Activated T-cell treated with anti-CD3 and anti-CD28 coated beads, Interleukin-2, amount 50 U/mL, for 1 hour (primary cell): Measurements from ENCODE around the gene UNC79.
"Not testable (repeated sequence)": the region's sequence is repeated elsewhere in the genome, so short reads cannot be mapped to it uniquely, and the experiment has no call there.

Experiments
- DNase-seq: peaks from one replicate; pipeline ENCODE4 v3.0.0-alpha.2; 2020

UNC79 gene

DNA sequence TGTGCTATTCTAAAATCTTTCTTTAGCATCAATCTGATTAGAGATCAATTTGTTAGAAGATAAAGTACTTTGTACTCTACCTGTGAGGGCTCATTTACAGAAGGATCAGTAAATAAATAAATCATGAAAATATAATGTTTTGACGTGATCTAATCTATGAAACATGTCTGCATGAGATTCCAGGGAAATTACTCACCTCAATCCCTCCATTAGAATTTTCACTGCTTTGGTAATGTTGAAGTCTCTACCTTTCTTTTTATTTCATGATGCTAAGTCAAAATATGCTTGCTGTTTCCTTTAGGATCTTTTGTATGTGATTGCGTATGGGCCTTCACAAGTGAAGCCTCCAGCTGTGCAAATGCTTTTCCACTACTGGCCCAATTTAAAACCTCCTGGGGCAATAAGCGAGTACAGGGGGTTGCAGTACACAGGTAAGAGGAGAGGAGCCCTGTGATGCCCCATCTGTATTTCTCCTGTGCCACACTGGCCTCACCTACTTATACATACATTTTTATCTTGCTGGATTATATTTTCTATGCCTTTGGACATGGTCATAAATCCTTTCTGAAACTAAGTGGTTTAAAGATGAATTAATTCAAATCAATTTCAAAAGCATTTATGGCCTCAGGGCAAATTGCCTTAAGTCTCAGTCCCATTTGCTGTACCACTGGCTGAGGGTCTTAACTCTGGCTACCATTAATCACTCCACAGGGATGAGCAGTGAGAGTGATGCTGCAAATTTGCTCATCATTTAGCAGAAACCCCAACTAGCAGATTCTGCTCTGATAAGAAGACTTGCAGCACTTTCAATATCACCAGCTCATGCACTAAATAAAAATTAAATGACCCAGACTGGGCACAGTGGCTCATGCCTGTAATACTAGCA, 66.4 kb downstream of the UNC79 start:
- DNase-seq = no peak

DNA sequence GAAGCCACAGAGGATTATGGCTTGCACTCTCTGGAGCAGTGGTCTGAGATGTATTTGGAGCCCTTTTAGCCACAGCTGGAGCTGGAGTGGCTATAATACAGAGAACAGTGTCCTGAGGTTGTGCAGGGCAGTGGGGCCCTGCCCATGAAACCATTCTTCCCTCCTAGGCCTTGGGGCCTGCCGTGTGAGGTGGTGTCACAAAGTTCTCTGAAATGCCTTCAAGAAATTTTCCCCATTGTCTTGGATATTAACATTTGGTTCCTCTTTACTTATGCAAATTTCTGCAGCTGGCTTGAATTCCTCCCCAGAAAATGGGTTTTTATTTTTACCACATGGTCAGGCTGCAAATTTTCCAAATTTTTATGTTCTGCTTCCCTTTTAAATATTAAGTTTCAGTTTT, 79.3 kb downstream of the UNC79 start:
- DNase-seq = no peak

DNA sequence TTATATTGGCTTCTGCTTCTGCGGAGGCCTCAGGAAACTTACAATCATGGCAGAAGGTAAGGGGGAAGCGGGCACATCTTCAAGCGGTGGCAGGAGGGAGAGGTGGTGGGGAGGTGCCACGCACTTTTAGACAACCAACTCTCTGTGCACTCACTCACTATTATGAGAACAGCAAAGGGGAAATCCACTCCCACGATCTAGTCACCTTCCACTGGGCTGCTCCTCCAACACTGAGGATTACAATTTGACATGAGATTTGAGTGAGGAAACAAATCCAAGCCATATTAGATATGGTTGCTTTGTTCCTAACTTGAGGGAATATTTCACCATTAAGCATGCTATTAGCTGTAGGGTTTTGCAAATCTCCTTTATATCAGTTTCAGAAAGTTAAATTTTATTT, 80.3 kb downstream of the UNC79 start:
- no peak for DNase-seq

DNA sequence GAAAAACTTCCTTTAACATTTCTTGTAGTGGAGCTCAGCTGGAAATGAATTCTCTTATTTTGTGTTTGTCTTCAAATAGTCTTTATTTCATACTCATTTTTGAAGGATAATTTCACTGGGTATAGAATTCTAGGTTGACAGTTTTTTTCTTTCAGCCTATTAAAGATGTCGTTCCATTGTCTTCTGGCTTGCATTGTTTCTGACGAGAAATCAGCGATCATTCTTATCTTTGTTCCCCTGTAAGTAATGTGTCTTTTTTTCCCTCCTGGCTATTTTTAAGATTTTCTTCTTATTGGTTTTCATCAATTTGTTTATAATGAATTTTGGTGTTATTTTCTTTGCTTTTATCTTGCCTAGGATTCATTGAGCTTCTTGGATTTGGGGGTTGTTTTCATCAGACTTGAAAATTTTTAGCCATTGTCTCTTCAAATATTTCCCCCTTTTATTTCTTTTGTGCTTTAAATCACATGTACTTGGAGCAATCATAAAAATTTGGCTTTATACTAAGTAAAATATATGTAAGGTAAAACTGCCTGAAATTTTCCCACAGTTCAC, 89.4 kb downstream of the UNC79 start:
- DNase-seq = no peak

DNA sequence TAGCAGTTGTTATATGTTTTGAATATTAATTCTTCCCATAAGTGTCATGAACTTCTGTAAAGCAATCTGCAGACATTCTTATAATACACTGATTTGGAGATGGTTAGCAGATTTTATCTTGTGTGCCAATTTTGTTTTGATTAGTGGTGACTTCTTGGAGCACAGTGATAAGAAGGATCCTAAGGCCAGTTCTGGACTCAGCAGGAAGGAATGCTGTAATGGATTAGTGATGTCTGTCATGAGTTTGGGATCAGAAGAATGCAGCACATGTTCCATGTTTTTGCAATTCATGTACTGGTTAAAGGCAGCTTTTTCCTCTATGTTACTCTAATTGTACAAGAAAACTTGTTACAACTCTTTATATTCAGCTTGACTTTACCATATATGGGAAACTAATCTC, 91.5 kb downstream of the UNC79 start:
- no peak for DNase-seq

DNA sequence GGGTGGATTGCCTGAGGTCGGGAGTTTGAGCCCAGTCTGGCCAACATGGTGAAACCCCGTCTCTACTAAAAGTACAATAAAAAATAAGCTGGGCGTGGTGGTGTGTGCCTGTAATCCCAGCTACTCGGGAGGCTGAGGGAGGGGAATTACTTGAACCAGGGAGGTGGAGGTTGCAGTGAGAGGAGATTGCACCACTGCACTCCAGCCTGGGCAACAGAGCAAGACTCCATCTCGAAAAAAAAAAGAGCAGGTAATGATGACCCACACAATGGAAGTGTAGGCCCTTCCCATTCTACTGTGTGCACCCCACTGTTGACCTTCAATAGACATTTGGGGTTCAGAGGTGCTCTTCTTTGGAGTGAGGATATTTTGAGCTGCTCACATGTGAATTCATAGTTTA, 94.5 kb downstream of the UNC79 start:
- DNase-seq = not testable (repeated sequence)

DNA sequence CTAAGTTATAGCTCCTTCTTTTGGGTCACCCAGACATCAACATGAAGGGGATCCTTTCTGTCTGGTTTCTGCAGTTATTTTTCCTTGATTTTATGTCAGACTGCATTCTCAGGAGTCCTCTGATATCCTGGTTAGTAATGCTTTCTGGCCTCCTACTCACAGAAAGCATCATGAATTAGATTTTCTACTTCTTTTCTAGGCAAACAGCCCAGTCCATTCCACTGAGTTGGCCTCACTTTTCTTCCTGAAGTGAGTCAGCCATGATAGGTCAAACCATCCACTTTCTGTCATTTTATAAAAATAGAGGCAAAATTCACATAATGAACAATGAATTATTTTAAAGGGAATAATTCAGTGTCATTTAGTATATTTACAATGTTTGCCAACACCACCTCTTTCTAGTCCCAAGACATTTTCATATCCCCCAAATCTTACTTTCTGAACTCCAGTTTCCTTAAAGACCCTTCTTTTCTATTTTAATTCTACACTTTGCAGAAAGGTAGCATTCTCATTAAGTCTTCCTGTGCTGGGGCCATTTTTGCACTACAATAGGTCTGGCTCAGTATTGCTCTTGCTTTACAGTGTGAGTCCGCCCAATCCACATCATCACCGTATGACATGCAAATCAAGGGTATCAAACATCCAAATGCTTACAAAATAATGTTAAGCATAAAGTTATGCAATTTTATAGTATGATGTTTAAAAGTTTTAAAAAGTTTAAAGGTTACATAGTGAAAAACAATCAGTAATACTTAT, 95.1 kb downstream of the UNC79 start:
- no peak for DNase-seq

DNA sequence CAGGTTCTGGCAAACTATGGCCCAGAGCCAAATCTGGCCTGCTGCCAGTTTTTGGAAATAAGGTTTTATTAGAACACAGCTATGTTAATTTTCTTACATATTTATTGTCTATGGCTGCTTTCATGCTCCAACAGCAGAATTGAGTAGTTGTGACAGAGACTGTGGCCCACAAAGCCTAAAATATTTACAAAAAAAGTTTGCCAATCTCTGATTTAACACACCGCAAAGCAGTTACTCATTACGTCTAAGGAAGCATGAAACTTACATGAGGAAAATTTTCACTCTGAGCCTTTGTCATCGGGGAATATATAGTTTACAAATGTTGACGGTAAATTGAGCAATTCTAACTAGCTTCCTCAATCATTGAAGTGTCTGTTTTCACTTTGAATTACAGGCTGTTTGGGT, 96.5 kb downstream of the UNC79 start:
- no peak for DNase-seq

DNA sequence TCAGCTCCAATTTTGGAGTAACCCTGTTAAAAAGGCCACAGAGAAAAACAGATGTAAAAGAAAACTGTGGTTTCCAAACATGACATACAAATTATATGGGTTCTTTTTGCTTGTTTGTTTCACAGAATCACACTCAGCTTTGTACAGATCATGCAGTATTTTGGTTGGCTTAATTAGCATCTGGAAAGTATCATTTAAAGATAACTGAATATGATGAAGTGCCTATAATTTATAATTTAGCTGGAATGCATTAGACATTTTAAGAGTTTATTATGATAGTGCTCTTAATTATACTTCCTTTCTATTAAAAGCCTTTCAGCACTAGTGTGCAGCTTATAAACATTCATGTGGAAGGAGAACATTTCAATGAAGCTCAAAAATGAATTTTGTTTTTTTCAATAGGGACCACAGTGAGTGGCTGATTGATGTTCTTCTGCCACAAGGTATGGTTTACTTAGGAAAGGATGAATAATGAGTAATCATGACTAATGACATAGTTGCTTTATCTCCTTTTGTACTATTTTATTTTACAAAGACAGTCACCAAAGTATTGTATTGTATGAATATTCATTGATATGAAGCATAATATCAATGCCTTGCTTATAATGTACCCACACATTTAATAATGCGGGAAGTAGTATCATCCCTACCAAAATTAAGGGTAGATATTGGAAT, 98.3 kb downstream of the UNC79 start:
- DNase-seq = no peak

DNA sequence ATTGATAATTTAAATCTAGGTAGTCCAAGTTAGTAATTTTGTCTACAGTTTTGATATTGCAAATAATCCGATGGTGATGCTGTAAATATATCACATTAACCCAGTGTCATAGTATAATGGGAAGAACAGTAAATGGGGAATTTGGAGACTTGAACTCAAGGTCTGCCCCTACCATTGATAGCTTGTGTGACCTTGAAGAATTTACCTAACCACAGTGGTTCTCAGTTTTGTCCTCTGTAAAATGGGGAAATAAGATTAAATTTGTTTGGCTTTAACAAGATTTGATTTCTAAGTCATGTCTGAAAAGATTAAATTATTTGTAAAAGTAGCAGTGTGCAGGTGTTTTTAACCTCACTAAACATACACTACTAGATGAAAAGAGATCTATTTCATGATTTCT, 100.9 kb downstream of the UNC79 start:
- no peak for DNase-seq

DNA sequence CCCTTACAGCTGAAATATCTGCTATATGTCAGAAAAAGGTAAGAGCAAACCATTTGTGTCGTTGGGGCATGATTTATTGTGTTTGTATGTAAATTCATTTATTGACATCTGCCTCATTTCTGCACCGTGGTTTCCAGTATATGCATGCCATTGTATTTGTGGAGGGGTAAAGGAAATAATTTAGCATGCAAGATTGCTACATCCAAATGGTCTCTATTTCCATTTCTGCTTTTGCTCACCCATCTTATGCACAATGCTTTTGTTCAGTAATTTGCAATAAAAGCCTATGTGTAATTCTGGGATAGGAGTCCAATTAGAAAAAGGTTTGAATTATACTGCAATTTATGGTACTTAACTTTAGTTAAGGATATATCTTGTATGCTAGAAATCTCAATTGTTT, 101.8 kb downstream of the UNC79 start:
- DNase-seq = no peak

DNA sequence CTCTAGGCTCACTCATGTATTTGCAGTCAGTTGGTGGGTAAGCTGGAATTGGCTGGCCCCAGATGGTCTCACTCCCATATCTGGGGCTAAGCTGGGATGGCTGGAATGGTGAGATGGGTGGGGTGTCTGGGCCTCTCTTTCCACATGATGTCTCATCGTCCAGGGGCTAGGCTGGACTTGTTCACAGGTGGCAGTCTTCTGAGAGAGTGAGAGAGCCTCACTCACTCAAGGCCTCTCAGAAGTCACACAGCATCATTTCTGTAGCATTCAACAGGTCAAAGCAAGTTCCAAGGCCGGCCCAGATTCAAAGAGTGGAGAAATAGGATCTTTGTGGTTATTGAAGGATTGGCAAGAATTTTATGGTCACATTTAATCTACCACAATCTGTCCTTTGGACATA, 102.7 kb downstream of the UNC79 start:
- no peak for DNase-seq

DNA sequence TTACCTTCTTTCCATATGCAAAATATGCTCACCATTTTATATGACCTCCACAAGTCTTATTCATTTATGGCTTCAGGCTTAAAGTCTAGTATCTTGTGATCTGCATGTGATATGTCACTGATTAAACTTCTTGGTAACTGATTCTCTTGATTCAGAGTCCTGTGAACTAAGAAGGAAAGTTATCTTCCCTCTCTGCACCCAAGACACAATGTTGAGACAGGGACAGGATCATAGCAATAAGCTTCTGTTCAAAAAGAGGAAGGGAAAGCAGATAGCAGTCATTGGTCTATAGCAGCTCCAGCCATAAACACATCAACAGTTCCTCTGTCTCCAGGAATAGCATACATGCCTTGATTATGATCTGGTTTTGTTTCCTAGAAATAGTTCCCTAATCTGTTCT, 103.1 kb downstream of the UNC79 start:
- DNase-seq = no peak

DNA sequence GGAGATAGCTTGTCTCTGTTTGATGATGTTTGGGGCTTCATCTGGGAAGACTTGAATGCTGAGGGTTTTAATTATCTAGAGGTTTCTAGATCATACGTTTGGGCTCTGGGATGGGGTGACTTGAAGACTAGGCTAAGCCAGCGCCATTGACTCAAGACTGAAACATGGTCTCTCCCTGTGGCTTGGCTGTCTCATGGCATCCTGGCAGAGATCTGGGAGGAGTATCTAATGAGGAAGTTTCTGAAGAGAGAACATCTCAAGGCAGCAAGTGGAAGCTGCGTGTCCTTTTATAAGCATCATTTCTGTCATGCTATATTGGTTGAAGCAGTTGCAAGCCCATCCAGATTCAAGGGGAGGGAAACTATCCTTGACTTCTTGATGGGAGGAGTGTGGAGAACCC, 104.8 kb downstream of the UNC79 start:
- no peak for DNase-seq

DNA sequence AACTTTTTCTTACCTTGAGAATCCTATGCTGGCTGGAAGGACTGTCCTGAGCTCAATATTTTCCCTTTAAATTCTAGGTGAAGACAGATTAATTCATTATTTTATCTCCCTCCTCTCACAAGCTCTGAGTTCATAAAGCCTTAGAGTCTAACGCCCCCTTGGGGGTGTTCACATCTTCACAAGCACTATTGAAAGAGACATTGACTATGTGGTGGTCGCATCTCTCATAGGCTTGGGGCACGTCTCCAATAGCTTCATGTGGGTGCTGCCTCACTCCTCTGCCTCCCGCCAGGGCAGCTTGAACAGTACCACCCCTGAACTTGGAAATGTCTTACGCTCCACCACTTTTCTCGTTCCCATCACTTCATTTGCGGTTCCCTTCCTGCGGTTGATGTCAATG, 106.2 kb downstream of the UNC79 start:
- no peak for DNase-seq

DNA sequence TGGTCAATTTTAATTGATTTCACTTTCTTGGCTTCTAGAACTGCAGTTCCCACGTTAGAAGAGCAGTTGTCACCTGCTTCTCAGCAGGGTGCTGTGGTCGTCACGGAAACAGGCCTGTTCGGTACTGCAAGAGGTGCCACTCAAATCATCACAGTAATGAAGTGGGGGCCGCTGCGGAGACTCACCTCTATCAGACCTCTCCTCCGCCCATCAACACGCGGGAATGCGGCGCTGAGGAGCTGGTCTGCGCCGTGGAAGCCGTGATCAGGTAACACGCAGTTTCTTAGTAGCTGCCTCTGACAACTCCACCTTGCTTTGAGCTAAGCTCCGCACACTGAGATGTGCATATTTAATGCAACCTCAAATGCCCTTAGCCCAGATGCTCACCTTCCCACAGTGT, 107.2 kb downstream of the UNC79 start:
- DNase-seq = no peak

DNA sequence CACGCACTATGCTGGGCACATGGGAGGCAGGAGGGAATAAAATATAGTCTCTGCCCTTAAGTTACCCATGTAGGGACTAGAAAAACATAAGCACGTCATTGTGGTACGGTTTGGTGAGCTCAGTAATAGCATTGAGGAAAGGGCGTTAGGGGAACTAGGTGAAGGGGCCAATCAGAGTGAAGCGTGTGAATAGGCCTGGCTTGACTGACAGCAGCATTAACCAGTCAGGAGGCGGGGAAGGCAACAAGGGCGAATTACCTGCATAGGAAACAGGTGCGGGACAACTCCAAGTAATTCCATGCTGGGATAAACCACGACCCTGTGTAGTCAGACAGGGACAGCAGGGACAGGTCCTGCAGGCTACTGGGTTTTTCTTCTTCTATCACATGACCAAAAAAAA, 107.7 kb downstream of the UNC79 start:
- no peak for DNase-seq

DNA sequence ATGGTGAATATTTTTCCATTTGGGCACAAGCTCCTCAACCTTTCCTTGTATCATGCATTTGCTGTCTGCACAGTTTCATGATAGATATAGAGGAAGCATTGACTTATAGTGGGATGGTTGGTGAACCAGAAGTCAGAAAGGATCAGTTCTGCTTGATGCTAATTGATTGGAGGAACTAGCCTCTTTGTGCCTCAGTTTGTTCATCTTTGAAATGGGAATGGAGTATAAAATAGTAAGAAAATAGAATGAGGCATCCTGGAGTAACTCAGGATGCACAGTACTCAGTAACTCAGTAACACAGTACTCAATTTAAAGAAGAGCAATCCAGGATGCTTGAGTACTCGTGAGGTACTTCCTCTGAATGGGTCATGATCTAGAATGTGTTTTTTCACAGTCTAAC, 109.5 kb downstream of the UNC79 start:
- DNase-seq = no peak

DNA sequence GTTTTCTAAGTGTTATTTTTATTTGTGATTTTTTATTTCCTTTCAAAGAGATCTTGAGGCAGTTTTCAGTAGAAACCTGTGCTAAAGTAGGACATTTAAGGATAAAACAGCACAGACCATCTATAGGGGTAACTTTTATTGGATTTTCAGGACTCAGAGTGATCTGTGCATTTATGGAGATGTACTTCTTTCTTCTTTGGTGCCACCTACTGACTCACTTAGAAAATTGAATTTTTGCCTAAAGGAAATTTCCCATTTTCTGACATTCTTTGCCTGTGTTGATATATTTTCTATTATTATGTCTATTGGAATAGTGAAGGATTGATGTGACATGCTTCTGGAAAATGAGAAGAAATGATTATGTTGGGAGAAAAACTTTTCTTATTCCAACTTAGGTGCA, 113.0 kb downstream of the UNC79 start:
- no peak for DNase-seq

DNA sequence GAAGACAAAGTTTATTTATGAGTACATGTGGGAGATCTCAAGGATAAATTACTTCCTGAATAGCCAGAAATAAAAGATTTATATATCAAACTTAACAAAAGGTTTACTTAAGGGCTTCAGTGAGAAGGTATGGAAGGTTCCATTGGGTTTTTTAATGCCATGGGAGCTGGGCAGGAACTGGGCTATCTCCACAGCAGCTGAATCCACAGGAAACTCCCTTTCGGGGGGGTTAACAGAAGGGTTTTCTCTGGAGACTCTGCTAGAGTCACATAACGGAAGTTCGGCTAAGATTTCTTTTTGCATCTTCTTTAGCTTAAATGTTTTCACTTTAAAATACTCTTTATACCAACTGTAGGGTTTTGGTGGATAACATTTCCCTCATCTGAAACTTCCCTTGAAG, 113.5 kb downstream of the UNC79 start:
- DNase-seq = no peak

DNA sequence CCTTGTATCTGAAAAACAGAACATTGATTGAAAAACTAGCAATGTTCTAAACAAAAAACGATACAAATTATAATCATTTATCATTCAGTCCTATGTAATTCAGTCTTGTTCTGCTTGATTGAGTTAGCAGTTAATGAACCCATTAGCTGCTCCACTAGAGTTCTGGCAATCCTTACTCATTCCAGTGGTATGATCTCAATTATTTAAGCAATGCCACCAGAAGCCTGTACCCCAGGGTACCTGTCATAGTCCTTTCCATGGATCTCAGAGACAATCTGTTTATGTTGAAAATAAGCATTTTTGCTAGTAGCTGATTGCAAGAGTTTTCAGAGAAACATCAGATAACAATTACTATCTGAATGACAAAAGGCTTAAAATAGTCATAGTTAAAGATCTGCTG, 115.9 kb downstream of the UNC79 start:
- DNase-seq = no peak

DNA sequence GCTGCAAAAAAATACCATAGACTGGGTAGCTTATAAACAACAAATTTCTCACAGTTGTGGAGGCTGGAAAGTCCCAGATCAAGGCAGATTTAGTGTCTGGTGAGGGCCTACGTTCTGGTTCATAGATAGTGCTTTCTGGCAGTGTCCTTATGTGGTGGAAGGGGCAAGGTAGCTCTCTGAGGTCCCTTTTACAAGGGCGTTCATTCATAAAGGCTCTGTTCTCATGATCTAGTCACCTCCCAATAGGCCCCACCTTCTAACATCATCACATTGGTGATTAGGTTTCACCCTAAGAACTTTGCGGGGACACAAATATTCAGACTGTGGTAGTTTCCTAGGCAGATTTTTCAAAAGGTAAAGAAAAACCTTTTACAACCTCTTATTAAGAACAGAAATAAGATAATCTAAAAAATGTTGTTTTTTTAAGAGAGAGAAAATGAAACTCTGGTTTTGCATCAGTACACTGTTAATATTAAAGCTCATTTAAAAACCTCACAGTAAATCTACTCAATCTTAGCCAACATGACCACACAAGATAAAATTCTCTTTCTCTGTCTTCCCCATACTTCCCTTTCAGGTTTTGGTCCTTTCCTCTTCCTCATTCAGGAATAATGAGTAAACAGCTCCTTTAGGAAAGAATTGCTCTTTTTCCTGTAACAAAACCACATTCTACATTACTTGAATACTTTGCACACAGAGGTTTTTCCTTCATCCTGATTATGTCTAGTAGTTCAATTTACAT, 117.5 kb downstream of the UNC79 start:
- DNase-seq = no peak

DNA sequence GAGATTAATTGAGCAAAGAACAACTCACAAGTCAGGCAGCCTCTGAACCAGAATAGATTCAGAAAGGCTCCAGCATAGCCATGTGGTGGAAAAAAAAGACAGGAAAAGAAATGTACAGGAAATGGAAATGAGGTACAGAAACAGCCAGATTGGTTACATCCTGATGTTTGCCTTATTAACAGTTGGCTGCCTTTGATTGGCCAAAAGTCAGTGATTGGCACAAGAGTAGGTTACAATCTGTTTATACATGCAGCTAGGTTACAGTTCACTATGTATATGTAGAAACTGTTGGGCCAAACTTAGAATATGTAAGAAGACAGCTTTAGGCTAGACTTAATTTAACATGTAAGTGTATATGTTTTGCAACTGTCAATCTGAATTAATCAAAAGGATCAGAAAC, 118.9 kb downstream of the UNC79 start:
- DNase-seq = no peak
